NCI-H2081 (cell line): ENCODE data around the gene ZNF385C.
"Not testable (repeated sequence)": the region's sequence is repeated elsewhere in the genome, so short reads cannot be mapped to it uniquely, and the experiment has no call there.

Experiments used
- DNase-seq, 2 experiments: peaks; one replicate each; lab custom pipeline; 2025; lab: John Stamatoyannopoulos, UW

ZNF385C gene

DNA sequence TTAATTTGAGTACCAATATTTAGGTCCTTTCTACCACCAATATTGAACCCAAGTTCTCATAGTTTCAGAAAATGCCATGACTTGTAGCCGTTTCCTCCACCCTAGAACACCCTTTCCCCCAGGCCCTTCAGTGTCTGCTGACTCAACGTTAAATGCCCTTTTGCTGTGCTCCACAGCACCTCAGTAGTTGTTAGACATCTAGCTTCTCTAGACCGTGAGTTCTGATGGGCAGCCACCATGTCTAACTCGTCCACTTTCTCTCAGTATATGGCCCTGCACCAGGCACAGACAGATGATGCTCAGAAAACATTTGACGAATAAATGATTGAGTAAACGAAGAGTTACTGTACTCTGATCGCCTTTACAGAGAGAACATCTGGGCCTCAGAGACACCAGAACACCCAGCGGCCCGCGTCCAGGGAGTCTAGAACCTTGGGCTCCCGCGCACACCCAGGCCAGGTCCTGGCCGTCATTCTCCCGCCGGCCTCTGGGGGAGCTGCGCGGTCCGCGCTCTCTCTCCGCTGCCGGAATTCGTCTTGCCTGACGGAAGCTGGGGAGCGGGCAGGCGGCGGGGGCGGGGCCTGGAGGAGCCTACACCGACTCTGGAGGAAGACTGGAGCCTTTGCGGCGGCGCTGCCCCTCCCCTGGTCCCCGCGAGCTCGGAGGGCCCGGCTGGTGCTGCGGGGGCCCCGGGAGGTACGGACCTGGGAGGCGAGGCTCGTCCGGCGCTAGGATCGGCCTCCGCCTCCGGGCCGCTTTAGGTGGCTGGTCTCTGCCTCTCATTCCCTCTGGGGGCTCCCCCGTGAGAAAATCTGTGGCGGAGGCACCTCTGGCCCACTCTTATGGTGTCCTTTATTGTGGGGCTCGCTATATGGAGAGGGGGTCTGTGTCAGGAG lies 78.5 kb downstream of the ZNF385C start, which contains the start of gene NKIRAS2:
TSS of gene NKIRAS2 (plus strand) at position 582 of the 896 bp plus-strand sequence. CDS start 1,488 bp downstream, outside the sequence.
- peak; percentile 94 to 95 for DNase-seq

DNA sequence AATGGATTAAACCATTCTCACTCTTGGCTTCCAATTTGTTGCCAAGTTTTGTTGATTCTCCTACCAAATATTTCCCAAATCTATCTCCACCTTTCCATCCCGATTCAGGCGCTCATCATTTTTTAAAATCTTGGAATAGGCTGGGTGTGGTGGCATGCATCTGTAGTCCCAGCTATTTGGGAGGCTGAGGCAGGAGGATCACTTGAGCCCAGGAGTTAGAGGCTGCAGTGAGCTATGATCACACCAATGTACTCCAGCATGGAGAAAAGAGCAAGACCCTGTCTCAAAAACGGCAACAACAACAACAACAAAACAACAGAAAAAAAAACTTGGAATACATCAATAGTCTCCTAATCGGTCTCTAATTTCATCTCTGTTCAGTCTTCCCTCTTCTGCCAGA lies 79.3 kb downstream of the ZNF385C start:
- no peak for DNase-seq

DNA sequence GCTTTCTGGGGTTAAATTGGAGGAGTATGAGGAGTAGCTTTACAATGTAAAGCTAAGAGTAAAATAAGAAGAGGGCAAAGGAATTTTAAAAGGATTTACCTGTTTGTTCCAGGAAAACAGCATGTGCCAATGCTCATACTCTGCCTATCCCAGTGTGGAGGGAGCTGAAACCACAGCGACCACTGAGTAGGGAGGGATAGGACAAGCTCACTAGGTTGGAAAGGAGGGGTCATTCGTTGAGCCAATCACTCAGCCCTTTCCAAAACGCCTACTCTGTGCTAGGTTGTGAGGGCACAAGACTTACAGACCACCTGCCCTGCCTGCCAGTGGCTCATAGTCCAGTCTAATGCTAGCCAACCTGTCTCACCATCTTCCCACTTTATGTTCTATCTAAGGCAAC lies 79.9 kb downstream of the ZNF385C start:
- DNase-seq: peak in 1 of 2 experiments; percentile 19

- DNase-seq: no peak
Observed at GRCh38 chr17:42017866-42018200, 80.4 kb downstream of the ZNF385C start.

DNA sequence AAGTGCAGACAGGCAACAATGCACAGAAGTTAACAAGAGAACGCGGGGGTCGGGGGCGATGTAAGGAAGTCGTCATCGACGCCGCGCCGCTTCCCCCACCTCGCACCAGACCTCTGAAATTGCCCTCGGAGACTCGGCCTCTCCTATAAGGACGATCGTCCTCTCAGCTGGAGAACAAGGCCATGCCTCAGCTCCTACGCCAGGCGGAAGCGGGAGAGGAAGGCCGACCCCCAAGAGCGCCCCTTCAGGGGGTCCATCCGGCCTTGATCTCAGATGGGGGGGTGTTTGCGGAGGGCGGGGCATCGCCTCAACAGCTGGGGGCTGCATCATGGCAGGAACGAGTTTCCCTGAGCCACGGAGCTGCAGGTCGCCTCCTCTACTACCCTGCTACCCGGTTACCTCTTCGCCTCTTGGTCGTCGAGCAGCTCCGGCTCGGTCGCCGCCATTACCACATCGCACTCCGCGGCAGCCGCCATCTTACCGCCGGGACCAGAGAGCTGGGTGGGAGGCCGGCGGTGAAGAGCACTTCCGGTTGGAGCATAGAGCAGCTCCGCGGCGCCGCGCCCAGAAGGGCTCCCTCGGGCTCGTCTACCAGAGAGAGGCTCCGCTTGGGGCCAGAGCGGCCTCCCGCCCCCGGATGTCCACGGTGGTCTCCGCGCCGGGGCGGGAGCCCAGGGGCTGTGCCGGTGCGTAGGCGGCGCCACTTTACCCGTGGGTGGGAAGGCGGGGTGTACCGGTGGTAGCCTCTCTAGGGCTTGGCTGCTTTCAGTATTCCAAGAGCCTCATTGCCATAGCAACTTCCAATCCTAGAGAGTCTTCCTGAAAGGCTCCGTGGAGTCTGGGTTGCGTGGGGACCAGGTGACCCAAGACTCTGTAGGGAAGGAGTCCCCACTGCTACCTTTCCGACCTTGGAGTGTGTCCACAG lies 81.1 kb downstream of the ZNF385C start, which contains the start of gene DNAJC7:
TSS of gene DNAJC7 (minus strand) at position 499 of the 925 bp plus-strand sequence. CDS start at position 476, 23 bp downstream.
- peak; percentile 96 to 98 for DNase-seq

- DNase-seq: peak in 1 of 2 experiments; percentile 33
Observed at GRCh38 chr17:42016411-42016831, 81.9 kb downstream of the ZNF385C start.

- not testable (repeated sequence) for DNase-seq
Observed at GRCh38 chr17:42013740-42014139, 84.5 kb downstream of the ZNF385C start.

GRCh38 chr17:42012363-42012762 lies 85.9 kb downstream of the ZNF385C start:
- DNase-seq: not testable (repeated sequence)

DNA sequence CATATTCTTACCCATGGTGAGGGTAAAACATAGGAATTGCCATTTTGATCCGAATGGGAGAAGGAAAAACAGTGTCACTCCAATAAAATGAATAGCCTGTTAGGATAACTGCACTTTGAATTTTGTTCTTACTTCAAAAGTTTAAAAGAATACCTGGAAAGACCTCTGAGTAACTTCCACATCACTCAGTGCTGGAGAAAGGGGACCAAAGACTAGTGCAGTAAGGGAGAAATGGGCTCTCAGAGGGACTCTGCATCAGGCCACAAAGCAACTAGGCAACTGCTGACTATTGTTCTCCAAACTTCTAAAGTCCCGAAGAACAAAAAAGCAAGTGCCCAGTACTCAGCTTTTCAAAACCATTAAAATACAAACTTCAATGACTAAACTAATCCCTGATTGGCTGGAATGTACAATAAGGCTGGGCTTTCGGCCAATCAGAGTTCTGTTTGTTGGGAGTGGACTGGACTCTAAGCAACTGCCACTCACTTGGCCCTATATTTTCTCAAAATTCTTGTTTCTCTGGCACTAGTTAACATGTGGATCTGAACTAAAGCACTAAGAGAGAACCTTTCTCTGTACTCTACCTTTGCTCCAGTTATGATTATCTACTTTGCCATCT lies 87.3 kb downstream of the ZNF385C start:
- DNase-seq: no peak

DNA sequence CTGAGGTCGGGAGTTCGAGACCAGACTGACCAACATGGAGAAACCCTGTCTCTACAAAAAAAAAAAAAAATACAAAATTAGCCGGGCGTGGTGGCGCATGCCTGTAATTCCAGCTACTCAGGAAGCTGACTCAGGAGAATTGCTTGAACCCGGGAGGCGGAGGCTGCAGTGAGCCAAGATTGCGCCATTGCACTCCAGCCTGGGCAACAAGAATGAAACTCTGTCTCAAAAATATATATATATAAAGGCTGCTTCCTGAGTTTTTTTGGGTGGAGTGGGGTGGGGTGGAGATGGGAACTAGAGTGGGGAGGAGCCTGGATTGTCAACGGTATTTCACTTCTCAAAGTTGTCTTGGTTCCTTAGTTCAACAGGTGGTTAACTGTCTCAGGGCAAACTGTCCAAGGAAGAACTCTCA lies 88.0 kb downstream of the ZNF385C start:
- DNase-seq: not testable (repeated sequence)

- no peak for DNase-seq
Observed at GRCh38 chr17:42009170-42009569, 89.1 kb downstream of the ZNF385C start.

DNA sequence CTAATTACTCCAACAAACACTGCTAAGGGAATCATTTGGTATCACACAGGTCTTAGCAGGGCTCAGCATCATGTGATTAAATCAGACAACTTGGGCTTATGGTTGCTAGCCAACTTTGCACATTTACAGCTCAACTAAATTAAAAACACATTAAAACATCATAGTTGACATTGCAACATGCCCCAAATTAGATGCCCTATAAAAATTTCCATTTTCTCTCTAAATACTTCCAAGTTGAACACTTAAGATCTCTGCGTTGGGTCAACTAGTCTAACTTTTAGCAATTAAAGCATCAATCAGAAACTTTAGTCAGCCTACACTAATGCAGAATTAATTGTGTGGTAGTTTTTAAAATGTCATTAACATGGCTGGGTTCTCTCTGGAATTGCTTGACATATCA lies 93.1 kb downstream of the ZNF385C start:
- DNase-seq: no peak

DNA sequence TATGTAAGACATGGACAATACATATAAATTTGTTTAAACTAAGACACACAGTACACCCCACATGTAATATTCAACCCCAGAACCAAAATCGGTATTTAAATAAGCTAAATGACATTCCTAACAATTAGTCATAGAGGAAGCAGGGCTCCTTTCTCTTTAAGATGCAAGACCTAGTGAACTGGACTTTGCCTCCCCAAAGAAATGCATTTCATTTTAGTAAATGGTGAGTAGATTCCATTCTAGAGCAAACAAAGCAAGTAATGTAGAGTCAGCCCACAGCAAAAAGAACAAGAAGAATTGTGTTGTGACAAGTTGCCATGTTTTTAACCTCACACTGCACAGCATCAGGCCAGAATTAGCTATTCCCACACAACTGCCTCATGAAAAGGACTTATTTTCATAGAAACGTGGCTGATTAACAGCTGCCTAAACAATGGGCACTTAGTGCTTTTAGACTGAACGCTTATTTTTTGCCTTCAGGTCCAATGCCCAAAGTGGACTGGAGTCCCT lies 95.4 kb downstream of the ZNF385C start:
- DNase-seq: no peak

DNA sequence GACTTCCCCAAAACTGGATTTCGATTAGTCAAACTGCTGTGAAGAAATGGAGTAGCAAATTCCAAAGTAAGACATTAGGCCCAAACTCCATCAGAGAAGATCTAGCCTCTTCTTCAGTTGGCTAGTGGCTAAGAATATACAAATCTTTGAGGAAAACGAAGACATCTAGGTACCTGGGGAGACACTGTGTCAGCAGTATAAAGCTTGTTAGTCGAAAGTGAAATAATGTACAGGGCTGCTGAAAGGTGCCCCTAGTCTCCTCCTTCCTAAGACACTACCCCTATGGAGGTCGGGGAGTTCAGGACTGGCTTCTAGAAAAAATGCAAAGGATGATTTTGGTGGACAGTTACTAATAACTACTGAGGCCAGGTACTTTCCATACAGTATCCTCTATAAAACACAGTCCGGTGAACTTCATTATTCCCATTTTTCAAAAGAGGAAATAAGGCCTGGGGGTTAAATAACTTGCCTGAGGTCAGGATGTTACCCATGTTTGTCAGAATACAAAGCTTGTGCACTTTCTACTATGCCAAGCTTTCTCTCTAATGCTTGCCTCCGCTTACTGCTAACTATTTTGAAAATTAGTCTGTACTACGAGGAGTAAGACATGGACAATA lies 96.0 kb downstream of the ZNF385C start:
- DNase-seq: no peak

GRCh38 chr17:42001729-42002128 lies 96.5 kb downstream of the ZNF385C start:
- no peak for DNase-seq

- no peak for DNase-seq
Observed at GRCh38 chr17:42000413-42001133, 97.7 kb downstream of the ZNF385C start.

DNA sequence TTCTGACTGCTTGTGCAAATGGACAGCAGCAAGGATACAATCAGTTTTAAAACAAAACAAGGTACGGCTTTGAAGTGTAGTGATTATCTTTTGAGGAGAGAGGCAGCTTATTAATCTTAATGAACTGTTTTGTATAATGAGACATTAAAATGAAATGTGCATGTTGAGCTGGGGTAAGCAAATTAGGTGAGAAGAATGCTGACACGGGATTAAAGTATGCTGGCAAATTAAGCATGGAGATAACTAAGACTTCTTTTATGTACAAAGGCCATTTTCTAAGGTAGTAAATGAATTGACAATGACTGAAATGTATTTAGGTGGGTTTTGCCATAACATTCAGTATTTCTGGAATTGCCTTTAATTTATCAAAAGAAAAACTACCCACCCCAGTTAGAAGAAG lies 99.8 kb downstream of the ZNF385C start:
- no peak for DNase-seq

DNA sequence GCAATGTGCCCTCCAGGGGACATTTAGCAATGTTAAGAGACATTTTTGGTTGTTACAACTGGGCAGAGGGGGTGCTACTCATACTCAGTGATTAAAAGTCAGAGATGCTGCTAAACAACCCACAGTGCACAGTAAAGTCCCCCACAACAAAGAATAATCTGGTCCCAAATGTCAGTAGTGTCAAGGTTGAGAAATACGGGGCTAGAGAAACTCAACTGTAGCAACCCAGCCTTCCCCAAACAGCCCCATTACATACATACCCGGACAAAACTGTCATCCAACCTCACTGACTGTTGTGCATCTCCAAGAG lies 101.5 kb downstream of the ZNF385C start:
- DNase-seq: no peak

DNA sequence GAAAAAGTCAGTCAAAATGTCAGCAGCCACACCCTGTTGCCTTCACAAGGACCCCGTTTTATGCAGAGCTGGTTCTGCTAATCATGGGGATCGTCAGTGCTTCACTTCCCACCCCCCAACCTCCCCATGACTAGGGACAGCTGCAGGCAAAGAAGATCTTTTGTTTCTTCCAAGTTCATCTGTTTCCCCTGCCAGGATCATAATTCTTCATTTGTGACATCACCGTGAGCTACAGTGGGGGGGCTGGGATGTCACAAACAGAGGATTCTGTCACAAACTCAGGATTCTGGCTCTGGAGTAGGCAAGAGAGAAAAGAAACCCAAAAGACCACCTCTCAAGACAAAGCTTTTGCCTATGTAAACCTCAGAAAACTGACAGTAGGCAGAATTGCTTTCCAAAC lies 105.7 kb downstream of the ZNF385C start:
- no peak for DNase-seq

GRCh38 chr17:41989702-41990419 lies 108.4 kb downstream of the ZNF385C start:
- DNase-seq: no peak
